K562 (cell line): ENCODE results near the gene ADGRE2. TPM values are rescaled to one million over a fixed set of nuclear protein-coding genes. Genes with fewer than 3 reads are reported as not detected.
"Not testable (repeated sequence)": the region's sequence is repeated elsewhere in the genome, so short reads cannot be mapped to it uniquely, and the experiment has no call there.

Source experiments
- ATAC-seq: fragments of 200-7000 bp; cut with Tn5 transposase; 3 replicates; pipeline ENCODE4 v1.9.1; 2020; ENCODE audit warnings: moderate library complexity
- BruUV-seq: library from RNA; stranded (reverse); fragments of 400-500 nt; replicated peaks from 2 replicates; lab custom pipeline; 2021; lab: Mats Ljungman, UMichigan
- CTCF ChIA-PET: fragments of 300-600 bp; formaldehyde crosslinking; extraction: SDS; loops from one replicate; lab custom pipeline; 2021; ENCODE audit warnings: low intra/inter-chr PET ratio; lab: Yijun Ruan, JAX
- POLR2A ChIA-PET: fragments of 300-600, 350-650 bp; sonication (Branson Sonifier 250); formaldehyde crosslinking; extraction: SDS; loops from one replicate; lab custom pipeline; 2021; ENCODE audit warnings: antibody characterized with exemption, inconsistent platforms; lab: Yijun Ruan, JAX
- DNase-seq, 4 experiments: peaks; one replicate each; pipeline versions ENCODE4 v3.0.0 to v3.0.0-alpha.2; 2011 to 2018; ENCODE audit warnings: low spot score in 3 of 4, mixed read lengths in 3 of 4; ENCODE audit errors: extremely low read depth in 1 of 4
- FAIRE-seq: peaks from 2 replicates; lab custom pipeline; 2011; peaks lifted over from hg19 to GRCh38; lab: Jason Lieb, UNC
- H2AFZ ChIP-seq: 2 replicates; pipeline ENCODE4 v1.6.0; 2011; ENCODE audit warnings: low read depth, low read length, control low read depth, inconsistent platforms
- H3K27ac ChIP-seq: fragments of 200-600 bp; 3 replicates; pipeline ENCODE4 v1.8.0; 2011; ENCODE audit warnings: low read depth, mild to moderate bottlenecking, control low read depth, inconsistent platforms, low read length, moderate library complexity, mixed read lengths; ENCODE audit errors: extremely low read depth
- H3K27me3 ChIP-seq, 2 experiments: fragments of 300-600 bp in 1 of 2; 2 replicates in 1 of 2; 3 replicates in 1 of 2; pipeline versions ENCODE4 v1.6.0 to v1.8.0; 2011; ENCODE audit warnings: inconsistent platforms in 2 of 2, low read length in 2 of 2, mild to moderate bottlenecking in 1 of 2, mixed read lengths in 1 of 2, moderate library complexity in 1 of 2; ENCODE audit not compliant: control insufficient read depth in 2 of 2, insufficient read depth in 2 of 2
- H3K36me3 ChIP-seq: fragments of 300-600 bp; 3 replicates; pipeline ENCODE4 v1.8.0; 2011; ENCODE audit warnings: mild to moderate bottlenecking, low read length, inconsistent platforms; ENCODE audit not compliant: control insufficient read depth, insufficient read depth
- H3K4me1 ChIP-seq, 2 experiments: fragments of 200-600 bp in 1 of 2; replicated peaks in 1 of 2; 2 replicates in 1 of 2; 3 replicates in 1 of 2; pipeline versions ENCODE4 v1.5.1 to v1.8.0; 2011; ENCODE audit warnings: inconsistent platforms in 2 of 2, low read length in 2 of 2, mild to moderate bottlenecking in 1 of 2, mixed read lengths in 1 of 2, moderate library complexity in 1 of 2; ENCODE audit not compliant: control insufficient read depth in 2 of 2, insufficient read depth in 2 of 2
- H3K4me2 ChIP-seq: 2 replicates; pipeline ENCODE4 v1.6.1; 2011; ENCODE audit warnings: low read length, control low read depth, inconsistent platforms, mixed read lengths; ENCODE audit not compliant: insufficient read depth
- H3K4me3 ChIP-seq: fragments of 200-600 bp; sonication (generic), shearing (Covaris generic); 2 replicates; pipeline ENCODE4 v1.5.1; 2016; ENCODE audit warnings: control low read depth, inconsistent platforms
- H3K79me2 ChIP-seq: fragments of 200-600 bp; 3 replicates; pipeline ENCODE4 v1.8.0; 2011; ENCODE audit warnings: low read length, inconsistent platforms; ENCODE audit not compliant: control insufficient read depth, insufficient read depth
- H3K9ac ChIP-seq, 2 experiments: 2 replicates each; pipeline versions ENCODE4 v1.6.0 to v1.6.1; 2011; ENCODE audit warnings: low read depth in 2 of 2, low read length in 2 of 2, control low read depth in 1 of 2, inconsistent platforms in 1 of 2, mild to moderate bottlenecking in 1 of 2, mixed read lengths in 1 of 2; ENCODE audit not compliant: insufficient read depth in 1 of 2
- H3K9me1 ChIP-seq: one replicate; pipeline ENCODE4 v1.6.0; 2011; ENCODE audit warnings: inconsistent platforms, mild to moderate bottlenecking, low read length, moderate library complexity; ENCODE audit not compliant: control insufficient read depth, insufficient read depth
- H3K9me3 ChIP-seq: replicated peaks from 2 replicates; pipeline ENCODE4 v1.5.1; 2011; ENCODE audit warnings: low read depth, low read length, inconsistent platforms; ENCODE audit not compliant: control insufficient read depth, insufficient read depth
- H4K20me1 ChIP-seq: replicated peaks from 2 replicates; pipeline ENCODE4 v1.6.1; 2011; ENCODE audit warnings: low read length, inconsistent platforms, mixed read lengths; ENCODE audit not compliant: control insufficient read depth, insufficient read depth
- ATF7 ChIP-seq: fragments of 450-650 bp; IDR thresholded peaks from 2 replicates; pipeline ENCODE4 v1.7.1; 2014; ENCODE audit warnings: mild to moderate bottlenecking, moderate library complexity
- DPF2 ChIP-seq: fragments of 450-650 bp; IDR thresholded peaks from 2 replicates; pipeline ENCODE4 v1.6.1; 2016
- EWSR1 ChIP-seq: fragments of 450-650 bp; IDR thresholded peaks from 2 replicates; pipeline ENCODE4 v1.6.1; 2018; ENCODE audit warnings: borderline replicate concordance, mild to moderate bottlenecking, low read depth, moderate library complexity; ENCODE audit not compliant: partially characterized antibody
- GABPA ChIP-seq: fragments of 200-800 bp; sonication (Bioruptor generic); conservative IDR thresholded peaks from 2 replicates; pipeline ENCODE4 v1.6.1; 2016; ENCODE audit warnings: low read depth, missing genetic modification characterization, missing compliant biosample characterization
- JUND ChIP-seq, 2 experiments: IDR thresholded peaks; 2 replicates in 1 of 2; 3 replicates in 1 of 2; pipeline ENCODE4 v1.6.1; 2011; ENCODE audit warnings: borderline replicate concordance in 2 of 2, low read depth in 2 of 2, low read length in 2 of 2, improper control_type of control experiment in 1 of 2, missing biosample characterization in 1 of 2, missing genetic modification characterization in 1 of 2, missing genetic modification reagents in 1 of 2
- NFIC ChIP-seq: fragments of 450-650 bp; IDR thresholded peaks from 2 replicates; pipeline ENCODE4 v1.6.1; 2017; ENCODE audit warnings: mild to moderate bottlenecking, inconsistent platforms
- NFIX ChIP-seq: fragments of 250-450 bp; sonication (Bioruptor Pico); IDR thresholded peaks from 2 replicates; pipeline ENCODE4 v1.4.0; 2020; ENCODE audit warnings: low read depth, mild to moderate bottlenecking, moderate library complexity
- WGBS: fragments of 100-300 bp; shearing (Covaris generic); methylation state at CpG from one replicate; pipeline ENCODE4 v1.1.6; 2016; ENCODE audit warnings: low coverage, mixed read lengths; ENCODE audit not compliant: insufficient coverage; ENCODE audit errors: missing lambda C conversion rate; 5-methylcytosine and 5-hydroxymethylcytosine counted together
- in situ Hi-C: fragments of 300-500 bp; cut with MboI; formaldehyde crosslinking; loops from 4 replicates; pipeline ENCODE4 v1.15.0; 2018; ENCODE audit warnings: inconsistent platforms, mixed read lengths
- intact Hi-C: fragments of 100-400 bp; cut with micrococcal nuclease; formaldehyde crosslinking; loops from 2 replicates; pipeline ENCODE4 v1.14.2; 2022
- polyA plus RNA-seq, 8 experiments: library from polyadenylated mRNA; depleted of rRNA in 4 of 8; stranded (reverse) in 5 of 8; unstranded in 3 of 8; fragments of >200 nt; fragmentation: Nextera tagmentation in 2 of 8; fragmentation: Illumina TruSeq in 1 of 8; extraction: Ambion mirVana in 2 of 8; extraction: Trizol in 1 of 8; gene quantifications; 2 replicates each; pipeline versions ENCODE4 v1.2.1 to v1.2.3, GENCODE V29; 2011 to 2014; ENCODE audit warnings: inconsistent platforms in 1 of 8, missing spikeins in 1 of 8
- total RNA-seq, 7 experiments: library from RNA; depleted of rRNA in 6 of 7; stranded (reverse); fragments of >200 nt in 6 of 7; fragmentation: Illumina TruSeq in 2 of 7; extraction: Trizol in 2 of 7; gene quantifications; 2 replicates each; pipeline versions ENCODE4 v1.2.1 to v1.2.3, GENCODE V29; 2011 to 2021; ENCODE audit warnings: low replicate concordance in 1 of 7

The ADGRE2 gene
- total and polyA plus RNA-seq, 9 of the 15 experiments (the other 6 are each of a cell fraction or from before 2014, with no cell fraction given): 4.3 to 17.3 (median 9.8) TPM

GRCh38 chr19:14795078-14795721 lies 16.8 kb upstream of the ADGRE2 start (continued):
- TF ChIP-seq JUND (IDR thresholded peaks at IDR 0.05; ENCODE audit: borderline replicate concordance, low read depth, low read length) (peak; percentile 69; the same call in 1 of the 2 replicates), JUND (tag; IDR thresholded peaks at IDR 0.05; ENCODE audit: borderline replicate concordance, low read depth, low read length) (peak; percentile 79; the same call in 2 of the 3 replicates), EWSR1 (no peak), ATF7 (peak; percentile 73), GABPA (tag) (peak; percentile 44), DPF2 (peak; percentile 71)

GRCh38 chr19:14792250-14792649 lies 13.9 kb upstream of the ADGRE2 start:
- H3K27ac ChIP-seq, H3K4me1 ChIP-seq, DNase-seq, H3K36me3 ChIP-seq, H3K9me1 ChIP-seq, H3K27me3 ChIP-seq, H3K79me2 ChIP-seq, BruUV-seq, intact Hi-C loops, H4K20me1 ChIP-seq, H2AFZ ChIP-seq, ATAC-seq, H3K4me2 ChIP-seq: not testable (repeated sequence)
- peak; percentile 25; the same call in 1 of the 2 replicates for TF ChIP-seq NFIX (CRISPR knock-in tag)
- peak; percentile 74 for TF ChIP-seq NFIC
- TF ChIP-seq, all 486 proteins: peak for 2; not testable (repeated sequence) for 484
- FAIRE-seq, H3K9ac ChIP-seq, H3K4me3 ChIP-seq, POLR2A ChIA-PET, H3K9me3 ChIP-seq, CTCF ChIA-PET, in situ Hi-C loops: not testable (repeated sequence)
- WGBS: 55% methylated on average over 6 of the region's 6 CpGs
